ENCODE data around the gene CDK11B.
A peak's percentile ranks its signal among the peaks of the same experiment; 100 is the strongest.
"Not testable (repeated sequence)": the region's sequence is repeated elsewhere in the genome, so short reads cannot be mapped to it uniquely, and the experiment has no call there.

The CDK11B gene
- 78.0 to 104 reads per million in 2 donors for total RNA-seq

GRCh38 chr1:1658583-1659549 lies at the start of gene CDK11B:
TSS of gene CDK11B (minus strand) at chr1:1659004. CDS start at chr1:1657485, 1,519 bp downstream.
- peak; percentile 88 to 99 (median 98) for DNase-seq

GRCh38 chr1:1707897-1708296 lies 49.1 kb upstream of the CDK11B start:
- not testable (repeated sequence) for DNase-seq

- not testable (repeated sequence) for DNase-seq
Measured at GRCh38 chr1:1707241-1707640, 48.4 kb upstream of the CDK11B start.

GRCh38 chr1:1705623-1706022 lies 46.8 kb upstream of the CDK11B start:
- DNase-seq, result not testable (repeated sequence)

- DNase-seq, result not testable (repeated sequence)
Measured at GRCh38 chr1:1704284-1704957, 45.6 kb upstream of the CDK11B start.

- no peak for DNase-seq
Measured at GRCh38 chr1:1703796-1704195, 45.0 kb upstream of the CDK11B start.

- DNase-seq, result not testable (repeated sequence)
Measured at GRCh38 chr1:1702506-1702905, 43.7 kb upstream of the CDK11B start.

- not testable (repeated sequence) for DNase-seq
Measured at GRCh38 chr1:1700557-1700956, 41.8 kb upstream of the CDK11B start.

- not testable (repeated sequence) for DNase-seq
Measured at GRCh38 chr1:1700067-1700466, 41.3 kb upstream of the CDK11B start.

GRCh38 chr1:1699061-1699460 lies 40.3 kb upstream of the CDK11B start:
- DNase-seq, result not testable (repeated sequence)

- not testable (repeated sequence) for DNase-seq
Measured at GRCh38 chr1:1697358-1698183, 38.8 kb upstream of the CDK11B start.

GRCh38 chr1:1696431-1697357 lies 37.9 kb upstream of the CDK11B start:
- not testable (repeated sequence) for DNase-seq

GRCh38 chr1:1692714-1693647 lies 34.2 kb upstream of the CDK11B start, which contains the start of gene SLC35E2B:
TSS of gene SLC35E2B (minus strand) at chr1:1692795. CDS start at chr1:1676699, 16,096 bp downstream.
- DNase-seq, result peak; percentile 70 to 98 (median 93)

- DNase-seq, result peak in 4 of 5 experiments; percentile 32 to 92 (median 66)
Measured at GRCh38 chr1:1692324-1692713, 33.5 kb upstream of the CDK11B start.

GRCh38 chr1:1691443-1691842 lies 32.6 kb upstream of the CDK11B start:
- DNase-seq, result not testable (repeated sequence)

- DNase-seq, result not testable (repeated sequence)
Measured at GRCh38 chr1:1689526-1689925, 30.7 kb upstream of the CDK11B start.

- DNase-seq, result no peak
Measured at GRCh38 chr1:1687846-1688245, 29.0 kb upstream of the CDK11B start.

- DNase-seq, result no peak
Measured at GRCh38 chr1:1684031-1684681, 25.4 kb upstream of the CDK11B start.

GRCh38 chr1:1683104-1683905 lies 24.5 kb upstream of the CDK11B start:
- no peak for DNase-seq

Data from T-helper 2 cell (primary cell).